ENCODE results near the gene SRC. TPM values are rescaled to one million over a fixed set of nuclear protein-coding genes. Genes with fewer than 3 reads are reported as not detected.

SRC gene
- polyA plus RNA-seq, 1 of the 3 experiments (the other 2 are of a cell fraction), result 23.8 TPM

- Histone ChIP-seq H3K4me2 (peak overlapping the region; percentile 50; the same call in 1 of the 2 replicates), H3K27ac (ENCODE audit: low read depth in 2 of 2, low read length in 1 of 2) (peak overlapping the region; percentile 12 to 59; a peak in 3 of 4 replicates), H2AFZ (ENCODE audit: low read depth) (peak overlapping the region; percentile 46; the same call in 1 of the 2 replicates), H3K27me3 (ENCODE audit: insufficient read depth) (no peaks in the 10 kb centered on the region), H3K9me2 (no peaks in the 10 kb centered on the region), H3K9ac (no peak overlapping the region), H3K36me3 (replicated peaks in 1 of 2; ENCODE audit: control insufficient read depth in 1 of 2, insufficient read depth in 2 of 2, low read length in 1 of 2) (peaks cover 8 to 17% of the 10 kb centered on the region in 2 experiments), H3K9me3 (no peaks in the 10 kb centered on the region), H3K4me3 (ENCODE audit: low read depth in 2 of 2, low read length in 1 of 2) (no peak overlapping the region), H3K4me1 (ENCODE audit: control insufficient read depth in 1 of 2, insufficient read depth in 2 of 2, low read depth in 1 of 2, low read length in 1 of 2) (peaks cover 0 to 6% of the 10 kb centered on the region in 2 experiments; a peak in 2 of 4 replicates), H3F3A (replicated peaks; ENCODE audit: insufficient read depth) (peaks cover 13% of the 10 kb centered on the region), H4K20me1 (ENCODE audit: insufficient read depth) (no peaks in the 10 kb centered on the region), H3K79me2 (ENCODE audit: insufficient read depth) (peaks cover 34% of the 10 kb centered on the region)
- WGBS (ENCODE audit: low lambda C conversion rate), result 59% methylated on average over 15 of the region's 24 CpGs
- no peak for DNase-seq
- CTCF ChIA-PET, result interaction anchor here (1.1 kb wide), 1 partner anchor 28 kb away, joined by 4 read pairs; no protein-coding TSS in a partner anchor
- POLR2A ChIA-PET, result interaction anchor here (0.6 kb wide), 1 partner anchor 17 kb away, joined by 3 read pairs; no protein-coding TSS in a partner anchor
- TF ChIP-seq ELF1 (IDR thresholded peaks at IDR 0.05), result peak; percentile 85
- TF ChIP-seq NFIC (IDR thresholded peaks at IDR 0.05; ENCODE audit: borderline replicate concordance), result peak; percentile 70
- no peak for TF ChIP-seq SIN3A (IDR thresholded peaks at IDR 0.05; ENCODE audit: borderline replicate concordance, low read depth, low read length)
- TF ChIP-seq YY1 (IDR thresholded peaks at IDR 0.05; ENCODE audit: low read depth), result no peak
- TF ChIP-seq FOSL2 (IDR thresholded peaks at IDR 0.05; ENCODE audit: borderline replicate concordance, low read depth), result 0 out of 2 replicates have a peak, but pooled peaks have one; percentile 13
- TF ChIP-seq POLR2AphosphoS5 (IDR thresholded peaks at IDR 0.05; ENCODE audit: low read depth, low read length), result no peak
- TF ChIP-seq RCOR1 (IDR thresholded peaks at IDR 0.05; ENCODE audit: low read length), result no peak
- no peak for TF ChIP-seq RAD21 (IDR thresholded peaks at IDR 0.05; ENCODE audit: low read length)
Observed at GRCh38 chr20:37378785-37379598, 33.1 kb downstream of the SRC start.

- ChIA-PET CTCF (interaction anchor here (1.1 kb wide), 1 partner anchor 30 kb away, joined by 4 read pairs; no protein-coding TSS in a partner anchor), POLR2A (interaction anchor here (0.6 kb wide), 1 partner anchor 18 kb away, joined by 3 read pairs; no protein-coding TSS in a partner anchor)
- H2AFZ ChIP-seq (ENCODE audit: low read depth), result no peak overlapping the region
- H3K9me2 ChIP-seq, result no peaks in the 10 kb centered on the region
- no peak overlapping the region; a peak in 1 of 4 replicates for H3K27ac ChIP-seq (ENCODE audit: low read depth in 2 of 2, low read length in 1 of 2)
- H3K36me3 ChIP-seq (replicated peaks in 1 of 2; ENCODE audit: control insufficient read depth in 1 of 2, insufficient read depth in 2 of 2, low read length in 1 of 2), result peaks cover 10 to 13% of the 10 kb centered on the region in 2 experiments
- no peaks in the 10 kb centered on the region for H3K9me3 ChIP-seq
- DNase-seq, result peak; percentile 3
- TF ChIP-seq TAF1 (IDR thresholded peaks at IDR 0.05; ENCODE audit: borderline replicate concordance, low read depth, low read length), result no peak
- no peak for TF ChIP-seq GATA2 (CRISPR knock-in tag; IDR thresholded peaks at IDR 0.05)
- no peak for TF ChIP-seq TCF12 (IDR thresholded peaks at IDR 0.05)
- no peak for TF ChIP-seq JUND (IDR thresholded peaks at IDR 0.05)
- no peak for TF ChIP-seq EZH2phosphoT487 (IDR thresholded peaks at IDR 0.05; ENCODE audit: borderline replicate concordance, low read depth)
- no peak for TF ChIP-seq PBX3 (IDR thresholded peaks at IDR 0.05)
- no peak for TF ChIP-seq FOXJ3 (CRISPR knock-in tag; IDR thresholded peaks at IDR 0.05)
- TF ChIP-seq FOSL2 (IDR thresholded peaks at IDR 0.05; ENCODE audit: borderline replicate concordance, low read depth), result no peak
- no peak for TF ChIP-seq MEF2A (IDR thresholded peaks at IDR 0.05; ENCODE audit: borderline replicate concordance, low read depth)
- TF ChIP-seq ELF1 (IDR thresholded peaks at IDR 0.05), result no peak
- no peak for TF ChIP-seq RFX5 (IDR thresholded peaks at IDR 0.05; ENCODE audit: low read length)
- TF ChIP-seq NFIC (IDR thresholded peaks at IDR 0.05; ENCODE audit: borderline replicate concordance), result no peak
- H3K4me2 ChIP-seq, result no peak overlapping the region
- H3K4me1 ChIP-seq (ENCODE audit: control insufficient read depth in 1 of 2, insufficient read depth in 2 of 2, low read depth in 1 of 2, low read length in 1 of 2), result peaks cover 4 to 6% of the 10 kb centered on the region in 2 experiments; a peak in 2 of 4 replicates
- peaks cover 23% of the 10 kb centered on the region for H3K79me2 ChIP-seq (ENCODE audit: insufficient read depth)
- no peaks in the 10 kb centered on the region for H4K20me1 ChIP-seq (ENCODE audit: insufficient read depth)
- peaks cover 13% of the 10 kb centered on the region for H3F3A ChIP-seq (replicated peaks; ENCODE audit: insufficient read depth)
- H3K4me3 ChIP-seq (ENCODE audit: low read depth in 2 of 2, low read length in 1 of 2), result no peak overlapping the region
- WGBS (ENCODE audit: low lambda C conversion rate), result 80% methylated on average over 14 of the region's 14 CpGs
- H3K27me3 ChIP-seq (ENCODE audit: insufficient read depth), result no peaks in the 10 kb centered on the region
- no peak overlapping the region for H3K9ac ChIP-seq
Observed at GRCh38 chr20:37379967-37380828, 34.3 kb downstream of the SRC start.

Data from SK-N-SH (cell line).